HG03025 (cell line): ENCODE measurements around the gene SLC7A10.

Experiments
- ATAC-seq: cut with Tn5 transposase; IDR thresholded peaks from one replicate; pipeline ENCODE4 v1.9.1; 2021; ENCODE audit warnings: mild to moderate bottlenecking, moderate library complexity; ENCODE audit not compliant: unreplicated experiment, low FRiP score

The SLC7A10 gene

GRCh38 chr19:33225458-33225926 lies at the start of gene SLC7A10:
TSS of gene SLC7A10 (minus strand) at chr19:33225850. CDS start at chr19:33225703, 147 bp downstream.
- ATAC-seq, result no peak

- no peak for ATAC-seq
These were observed 49.3 kb upstream of the SLC7A10 start for GRCh38 chr19:33274663-33275558.

GRCh38 chr19:33273881-33274662 lies 48.4 kb upstream of the SLC7A10 start:
- ATAC-seq, result no peak

- no peak for ATAC-seq
These were observed 47.6 kb upstream of the SLC7A10 start for GRCh38 chr19:33273065-33273736.

GRCh38 chr19:33271246-33272021 lies 45.8 kb upstream of the SLC7A10 start:
- no peak for ATAC-seq

- ATAC-seq, result no peak
These were observed 45.1 kb upstream of the SLC7A10 start for GRCh38 chr19:33270769-33271168.

GRCh38 chr19:33269016-33269415 lies 43.4 kb upstream of the SLC7A10 start:
- ATAC-seq, result no peak

- no peak for ATAC-seq
These were observed 42.7 kb upstream of the SLC7A10 start for GRCh38 chr19:33268162-33268991.

GRCh38 chr19:33267706-33268105 lies 42.1 kb upstream of the SLC7A10 start:
- ATAC-seq, result no peak

GRCh38 chr19:33266974-33267484 lies 41.4 kb upstream of the SLC7A10 start:
- no peak for ATAC-seq

- ATAC-seq, result no peak
These were observed 39.3 kb upstream of the SLC7A10 start for GRCh38 chr19:33264881-33265445.

- no peak for ATAC-seq
These were observed 37.8 kb upstream of the SLC7A10 start for GRCh38 chr19:33263325-33264023.

GRCh38 chr19:33261511-33262189 lies 36.0 kb upstream of the SLC7A10 start:
- ATAC-seq, result no peak

- ATAC-seq, result no peak
These were observed 35.2 kb upstream of the SLC7A10 start for GRCh38 chr19:33260628-33261418.

- ATAC-seq, result no peak
These were observed 33.9 kb upstream of the SLC7A10 start for GRCh38 chr19:33259539-33259938.

GRCh38 chr19:33257828-33258227 lies 32.2 kb upstream of the SLC7A10 start:
- ATAC-seq, result no peak

GRCh38 chr19:33256261-33256660 lies 30.6 kb upstream of the SLC7A10 start:
- ATAC-seq, result no peak
